Measurements from ENCODE around the gene TAS1R3.

The TAS1R3 gene

GRCh38 chr1:1322418-1322817, 8.7 kb upstream of the TAS1R3 start:
- in situ Hi-C loops (cut with HindIII; ENCODE audit: low sequenced_read_pairs) = no loop called here
- no peak for DNase-seq (ENCODE audit: low read depth)
- H3K4me3 ChIP-seq (ENCODE audit: low read depth, low read length) = no peak overlapping the region

GRCh38 chr1:1322952-1323351, 8.1 kb upstream of the TAS1R3 start:
- in situ Hi-C loops (cut with HindIII; ENCODE audit: low sequenced_read_pairs) = no loop called here
- H3K4me3 ChIP-seq (ENCODE audit: low read depth, low read length) = no peak overlapping the region
- no peak for TF ChIP-seq CTCF (IDR thresholded peaks at IDR 0.05; ENCODE audit: low read depth, low read length, missing control alignments)
- no peak for DNase-seq (ENCODE audit: low read depth)

More at GRCh38 chr1:1322418-1322817, 8.7 kb upstream of the TAS1R3 start:
- no peak for TF ChIP-seq CTCF (IDR thresholded peaks at IDR 0.05; ENCODE audit: low read depth, low read length, missing control alignments)

DNA sequence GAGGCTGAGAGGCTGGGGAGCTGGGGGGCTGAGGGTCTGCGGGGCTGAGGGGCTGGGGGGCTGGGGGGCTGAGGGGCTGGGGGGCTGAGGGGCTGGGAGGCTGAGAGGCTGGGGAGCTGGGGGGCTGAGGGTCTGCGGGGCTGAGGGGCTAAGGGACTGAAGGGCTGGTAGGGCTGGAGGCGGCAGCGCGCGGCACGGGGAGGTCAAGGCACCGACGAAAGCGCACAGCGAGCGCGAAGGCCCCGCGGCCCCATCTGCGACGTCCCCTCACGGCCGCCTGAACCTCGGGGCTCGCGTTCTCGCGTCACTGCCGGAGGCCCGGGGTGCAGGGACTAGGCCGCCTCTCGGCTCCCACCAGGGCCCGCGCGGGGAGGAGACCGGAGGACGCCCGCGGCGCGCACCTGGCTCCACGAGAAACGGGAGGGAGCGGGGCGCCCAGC, 7.0 kb upstream of the TAS1R3 start:
- DNase-seq (ENCODE audit: low read depth) = no peak
- H3K4me3 ChIP-seq (ENCODE audit: low read depth, low read length) = peak overlapping the region; percentile 85
- in situ Hi-C loops (cut with HindIII; ENCODE audit: low sequenced_read_pairs) = no loop called here

GRCh38 chr1:1324524-1325287, 6.4 kb upstream of the TAS1R3 start, which contains the start of the genes CPTP and INTS11:
Gene CPTP, plus strand, starts transcription at chr1:1324802. Its CDS starts 2,109 bp downstream, at chr1:1326911.
Gene INTS11, minus strand, starts transcription at chr1:1324660. Its CDS starts 52 bp downstream, at chr1:1324608.
- DNase-seq (ENCODE audit: low read depth) = peak; percentile 68
- TF ChIP-seq CTCF (IDR thresholded peaks at IDR 0.05; ENCODE audit: low read depth, low read length, missing control alignments) = no peak
- peak within 1 kb of the TSS; percentile 85 for H3K4me3 ChIP-seq (ENCODE audit: low read depth, low read length)
- in situ Hi-C loops (cut with HindIII; ENCODE audit: low sequenced_read_pairs) = no loop called here

More for the DNA sequence above, 7.0 kb upstream of the TAS1R3 start:
- no peak for TF ChIP-seq CTCF (IDR thresholded peaks at IDR 0.05; ENCODE audit: low read depth, low read length, missing control alignments)

DNA sequence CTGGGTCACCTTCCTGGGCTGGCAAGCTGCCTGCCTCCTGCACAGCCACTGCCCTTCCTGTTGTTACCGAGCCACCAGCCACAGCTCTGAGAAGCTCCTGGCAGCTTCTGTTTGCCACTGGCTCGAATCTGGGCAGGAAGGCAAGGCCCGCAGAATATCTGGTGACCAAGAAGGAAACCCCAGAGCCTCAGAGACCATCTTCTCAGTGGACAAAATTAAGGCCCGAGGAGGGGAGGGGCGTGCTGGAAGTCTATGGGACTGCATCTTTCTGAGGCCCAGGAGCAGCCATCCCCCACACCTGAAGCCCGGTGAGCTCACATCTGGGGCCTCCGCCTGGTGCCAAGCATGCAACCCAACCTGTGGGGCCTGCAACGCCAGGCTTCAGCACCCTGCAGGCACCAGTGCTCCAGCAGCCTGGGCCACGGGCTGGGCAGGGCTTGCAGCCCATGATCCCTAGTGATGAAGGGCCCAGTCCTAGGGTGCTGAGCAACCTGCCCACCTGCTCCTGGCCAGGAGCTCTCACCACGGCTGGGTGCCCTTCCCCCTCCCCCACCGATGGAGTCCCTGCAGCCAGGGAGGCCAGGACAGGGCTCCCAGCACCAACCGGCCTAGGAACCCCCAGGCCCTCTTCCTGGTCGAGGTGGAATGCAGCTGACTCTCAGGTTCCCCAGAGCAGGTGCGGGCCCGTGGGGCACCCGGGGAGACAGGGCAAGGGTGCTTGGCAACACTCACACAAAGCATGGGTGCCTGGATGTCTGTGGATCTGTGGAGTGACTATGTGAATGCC, 5.6 kb upstream of the TAS1R3 start:
- H3K4me3 ChIP-seq (ENCODE audit: low read depth, low read length) = peak overlapping the region; percentile 85
- TF ChIP-seq CTCF (IDR thresholded peaks at IDR 0.05; ENCODE audit: low read depth, low read length, missing control alignments) = no peak
- in situ Hi-C loops (cut with HindIII; ENCODE audit: low sequenced_read_pairs) = no loop called here
- no peak for DNase-seq (ENCODE audit: low read depth)

- H3K4me3 ChIP-seq (ENCODE audit: low read depth, low read length) = peak overlapping the region; percentile 85
- in situ Hi-C loops (cut with HindIII; ENCODE audit: low sequenced_read_pairs) = no loop called here
- no peak for DNase-seq (ENCODE audit: low read depth)
- TF ChIP-seq CTCF (IDR thresholded peaks at IDR 0.05; ENCODE audit: low read depth, low read length, missing control alignments) = no peak
Observed at GRCh38 chr1:1326075-1326605, 4.9 kb upstream of the TAS1R3 start.
